Hindlimb muscle (tissue), 1 donor: ENCODE measurements around the gene IRF1. TPM values are rescaled to one million over a fixed set of nuclear protein-coding genes. Genes with fewer than 3 reads are reported as not detected.
"Not testable (repeated sequence)": the region's sequence is repeated elsewhere in the genome, so short reads cannot be mapped to it uniquely, and the experiment has no call there.

Source experiments
- DNase-seq: peaks from one replicate; pipeline ENCODE4 v3.0.0-alpha.2; 2013
- polyA plus RNA-seq: library from polyadenylated mRNA; unstranded; fragments of 120-200 nt; gene quantifications from one replicate; pipeline ENCODE4 v1.2.1, GENCODE V29; 2013; ENCODE audit not compliant: insufficient read length

Gene IRF1
- polyA plus RNA-seq, 1 donor = 9.1 TPM

- not testable (repeated sequence) for DNase-seq
Observed at GRCh38 chr5:132438267-132438645, 52.3 kb downstream of the IRF1 start.

DNA sequence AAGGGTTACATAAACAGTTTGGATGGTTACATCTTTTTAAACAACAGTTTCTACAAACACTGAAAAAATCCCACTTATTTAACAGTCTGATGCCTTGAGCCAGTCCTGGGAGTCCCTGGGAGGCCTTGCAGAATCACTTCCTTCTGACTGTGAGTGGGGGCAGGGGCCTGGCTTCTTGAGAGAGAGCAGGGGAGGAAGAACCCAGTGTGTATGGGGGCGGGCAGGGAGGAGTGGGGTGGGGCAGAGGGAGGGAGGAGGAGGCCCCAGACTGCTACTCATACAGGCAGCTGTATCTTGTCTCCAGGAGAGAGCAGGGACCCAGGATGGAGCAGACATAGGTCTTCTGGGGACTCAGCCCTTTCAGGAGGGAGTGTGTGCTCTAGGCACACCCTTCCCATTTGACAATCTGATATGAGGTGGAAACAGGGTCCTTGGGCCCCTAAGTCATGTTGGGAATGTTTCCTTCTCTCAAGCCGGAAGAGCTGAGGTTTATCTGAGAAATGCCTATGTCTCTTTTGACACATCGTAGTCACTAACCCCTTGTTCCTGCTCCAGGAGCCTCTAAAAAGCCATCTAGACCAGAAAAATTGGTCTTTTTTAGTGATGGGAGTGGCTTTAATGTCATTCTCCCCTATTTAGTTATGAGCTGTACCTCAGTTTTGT is 52.8 kb downstream of the IRF1 start:
- DNase-seq = peak; percentile 80

- no peak for DNase-seq
Observed at GRCh38 chr5:132436936-132437335, 53.6 kb downstream of the IRF1 start.

GRCh38 chr5:132435886-132436285 is 54.7 kb downstream of the IRF1 start:
- no peak for DNase-seq

GRCh38 chr5:132435447-132435846 is 55.1 kb downstream of the IRF1 start:
- no peak for DNase-seq

DNA sequence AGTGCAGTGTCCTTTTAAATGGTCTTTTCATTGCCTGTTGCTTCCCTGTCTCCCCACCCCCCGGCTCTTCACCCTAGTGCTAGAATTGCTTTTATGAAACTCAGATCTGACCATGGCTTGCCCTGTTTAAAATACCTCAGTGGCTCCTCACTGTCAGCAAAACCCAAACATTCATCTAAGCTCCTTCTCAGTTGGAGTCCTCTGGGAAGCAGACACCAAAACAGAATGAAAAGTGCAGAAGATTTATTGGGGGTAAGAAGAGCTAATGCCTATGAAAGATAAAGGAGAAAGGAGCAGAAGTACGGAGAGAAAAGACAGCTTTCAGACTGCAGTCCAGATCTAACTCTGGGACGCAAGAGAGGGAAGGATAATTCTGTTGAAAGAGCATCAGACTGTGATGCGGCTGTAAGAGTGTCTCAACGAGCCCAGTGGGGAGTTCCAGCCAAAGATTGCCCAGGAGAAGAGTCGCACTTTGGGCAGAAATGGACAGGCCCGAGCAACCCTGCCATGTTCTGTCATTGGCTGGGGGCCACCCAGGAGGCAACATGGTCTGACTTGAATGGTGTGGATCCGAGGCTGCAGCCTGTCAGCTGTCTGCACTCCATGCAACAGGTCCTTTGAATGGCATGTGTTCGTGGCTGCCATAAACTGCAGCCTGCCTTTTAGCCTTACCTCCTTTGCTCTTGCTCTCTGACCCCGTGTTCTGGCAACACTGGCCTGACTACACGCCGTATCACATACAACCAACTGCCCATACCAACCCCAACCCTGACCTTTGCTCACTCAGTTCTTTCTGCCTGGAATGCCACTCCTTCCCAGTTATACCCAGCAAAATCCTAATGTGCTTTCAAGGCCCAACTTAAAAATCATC is 55.9 kb downstream of the IRF1 start:
- no peak for DNase-seq

- no peak for DNase-seq
Observed at GRCh38 chr5:132433141-132433540, 57.4 kb downstream of the IRF1 start.

- DNase-seq = no peak
Observed at GRCh38 chr5:132431632-132432031, 58.9 kb downstream of the IRF1 start.

Other genes starting within 250 kb of the IRF1 start
- gene PDLIM4, start 233.1 kb downstream of the IRF1 start, polyA plus RNA-seq = 51.7 TPM
- 3.2 TPM for gene SLC22A4, start 196.4 kb downstream of the IRF1 start, polyA plus RNA-seq
- gene SLC22A5, start 121.1 kb downstream of the IRF1 start, polyA plus RNA-seq = 7.3 TPM
- not detected for gene IL5, start 52.7 kb upstream of the IRF1 start, polyA plus RNA-seq
- 24.9 TPM for gene RAD50, start 66.2 kb upstream of the IRF1 start, polyA plus RNA-seq
- not detected for gene IL13, start 167.4 kb upstream of the IRF1 start, polyA plus RNA-seq
- gene IL4, start 183.2 kb upstream of the IRF1 start, polyA plus RNA-seq = not detected
- 7.1 TPM for gene KIF3A, start 246.8 kb upstream of the IRF1 start, polyA plus RNA-seq